GM21367 (cell line): ENCODE data around the gene ACP5.
A peak's percentile ranks its signal among the peaks of the same experiment; 100 is the strongest.

Experiments
- ATAC-seq: cut with Tn5 transposase; IDR thresholded peaks from one replicate; pipeline ENCODE4 v1.9.1; 2021; ENCODE audit not compliant: unreplicated experiment

ACP5 gene

GRCh38 chr19:11549386-11549953 is 28.0 kb downstream of the ACP5 start:
- ATAC-seq: no peak

- no peak for ATAC-seq
Observed at GRCh38 chr19:11547929-11548700, 29.3 kb downstream of the ACP5 start.

GRCh38 chr19:11541238-11541637 is 36.2 kb downstream of the ACP5 start:
- no peak for ATAC-seq

- ATAC-seq: no peak
Observed at GRCh38 chr19:11540645-11541044, 36.8 kb downstream of the ACP5 start.

GRCh38 chr19:11539495-11540365 is 37.7 kb downstream of the ACP5 start:
- no peak for ATAC-seq

GRCh38 chr19:11538232-11539036 is 39.0 kb downstream of the ACP5 start, which contains the start of gene CNN1:
Gene CNN1 (plus strand): TSS chr19:11538851. CDS start chr19:11538928, 77 bp downstream.
- no peak for ATAC-seq

GRCh38 chr19:11535792-11536595 is 41.5 kb downstream of the ACP5 start:
- ATAC-seq: peak; percentile 53

GRCh38 chr19:11534948-11535347 is 42.5 kb downstream of the ACP5 start:
- ATAC-seq: no peak

GRCh38 chr19:11534538-11534937 is 42.9 kb downstream of the ACP5 start:
- ATAC-seq: no peak

- no peak for ATAC-seq
Observed at GRCh38 chr19:11530432-11530831, 47.0 kb downstream of the ACP5 start.

GRCh38 chr19:11528551-11529341 is 48.7 kb downstream of the ACP5 start, which contains the start of gene ECSIT:
Gene ECSIT (minus strand): TSS chr19:11529134. CDS start chr19:11519170, 9,964 bp downstream.
- ATAC-seq: peak; percentile 84
